Kidney (tissue), 14 donors: Measurements from ENCODE around the gene LRRC30. TPM values are rescaled to one million over a fixed set of nuclear protein-coding genes. Genes with fewer than 3 reads are reported as not detected.

Source experiments
- DNase-seq, 5 donors: peaks; one replicate each; pipeline ENCODE4 v3.0.0-alpha.2; 2013 to 2020
- FAIRE-seq: peaks from 2 replicates; lab custom pipeline; 2012; peaks lifted over from hg19 to GRCh38; lab: Jason Lieb, UNC
- H3K27ac ChIP-seq, 2 donors: one replicate each; pipeline ENCODE4 v1.7.0; 2013; ENCODE audit warnings: low read depth in 2 of 2, low read length in 2 of 2, inconsistent platforms in 1 of 2
- H3K27me3 ChIP-seq: one replicate; pipeline ENCODE4 v1.7.1; 2013; ENCODE audit warnings: low read length, inconsistent platforms; ENCODE audit not compliant: control insufficient read depth, insufficient read depth
- H3K36me3 ChIP-seq, 3 donors: one replicate each; pipeline versions ENCODE4 v1.7.0 to v1.7.1; 2013; ENCODE audit warnings: low read length in 3 of 3, control low read depth in 1 of 3, inconsistent platforms in 1 of 3; ENCODE audit not compliant: insufficient read depth in 3 of 3, control insufficient read depth in 2 of 3
- H3K4me1 ChIP-seq, 3 donors: one replicate each; pipeline versions ENCODE4 v1.7.0 to v1.7.1; 2013; ENCODE audit warnings: low read length in 3 of 3, inconsistent platforms in 1 of 3, low read depth in 1 of 3; ENCODE audit not compliant: control insufficient read depth in 2 of 3, insufficient read depth in 2 of 3
- H3K4me3 ChIP-seq, 3 donors: one replicate each; pipeline versions ENCODE4 v1.7.0 to v1.8.1; 2013; ENCODE audit warnings: low read length in 3 of 3, control low read depth in 1 of 3, inconsistent platforms in 1 of 3
- H3K9ac ChIP-seq, 3 donors: one replicate each; pipeline versions ENCODE4 v1.7.0 to v1.7.1; 2013; ENCODE audit warnings: low read length in 3 of 3, control low read depth in 1 of 3, inconsistent platforms in 1 of 3
- H3K9me3 ChIP-seq, 3 donors: one replicate each; pipeline versions ENCODE4 v1.7.0 to v1.7.1; 2013; ENCODE audit warnings: low read length in 3 of 3, control low read depth in 1 of 3, inconsistent platforms in 1 of 3; ENCODE audit not compliant: control insufficient read depth in 2 of 3, insufficient read depth in 1 of 3
- intact Hi-C: fragments of 100-400 bp; cut with DNase I; formaldehyde crosslinking; loops from one replicate; pipeline ENCODE4 v1.11.1; 2022
- polyA plus RNA-seq: library from polyadenylated mRNA; stranded (reverse); fragments of 350-450 nt; fragmentation: Illumina TruSeq; extraction: RNeasy Lipid Tissue Mini Kit (QIAGEN cat#74804); gene quantifications from one replicate; pipeline ENCODE4 v1.2.3, GENCODE V29; 2014; ENCODE audit warnings: low read depth, low replicate concordance; ENCODE audit not compliant: insufficient read depth
- total RNA-seq: library from RNA; stranded (reverse); fragmentation: NEBNext Ultra II Directional; extraction: Animal tissue kit (Norgen Biotek cat#: 25700); gene quantifications from one replicate; pipeline ENCODE4 v1.2.1, GENCODE V29; 2021
- TF ChIP-seq, protein P1 (sequence below): IDR thresholded peaks from 3 replicates; pipeline ENCODE4 v1.5.1; 2012; ENCODE audit warnings: mild to moderate bottlenecking, moderate library complexity, borderline replicate concordance; ENCODE audit not compliant: insufficient read depth; ENCODE audit errors: extremely low read depth
- donor health status: control.
- donor health status: control.
- donor health status: control.
- donor health status: control.
- donor health status: control.
- donor health status: DM: yes; HTN: yes; CAD: no.
- donor health status: Normal renal cell carcinoma (clear cell type).

The LRRC30 gene
- total and polyA plus RNA-seq, 2 donors from 2014 or later, result not detected

DNA sequence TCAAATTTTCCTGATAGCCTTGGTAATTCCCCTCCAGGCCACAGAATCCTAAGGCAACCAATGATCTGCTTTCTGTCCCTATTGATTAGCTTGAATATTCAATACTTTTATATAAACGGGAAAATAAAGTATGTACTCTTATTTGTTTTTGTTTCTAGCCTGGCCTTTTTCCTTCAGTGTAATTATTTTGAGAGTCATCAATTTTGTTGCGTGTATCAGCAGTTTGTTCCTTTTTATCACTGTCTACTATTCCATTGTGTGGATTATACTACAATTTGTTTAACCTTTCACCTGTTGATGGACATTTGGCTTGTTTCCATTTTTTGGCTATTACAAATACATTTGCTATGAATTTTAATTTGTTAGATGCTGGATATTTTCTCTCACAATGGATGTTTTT lies 39.2 kb upstream of the LRRC30 start:
- Histone ChIP-seq H3K9ac (no peak overlapping the region), H3K27me3 (no peaks in the 10 kb centered on the region), H3K27ac (no peak overlapping the region), H3K36me3 (no peaks in the 10 kb centered on the region), H3K4me1 (no peaks in the 10 kb centered on the region), H3K9me3 (no peaks in the 10 kb centered on the region), H3K4me3 (no peak overlapping the region)
- intact Hi-C loops, result no loop called here
- DNase-seq (no peak), FAIRE-seq (no peak)
- TF ChIP-seq, protein P1, sequence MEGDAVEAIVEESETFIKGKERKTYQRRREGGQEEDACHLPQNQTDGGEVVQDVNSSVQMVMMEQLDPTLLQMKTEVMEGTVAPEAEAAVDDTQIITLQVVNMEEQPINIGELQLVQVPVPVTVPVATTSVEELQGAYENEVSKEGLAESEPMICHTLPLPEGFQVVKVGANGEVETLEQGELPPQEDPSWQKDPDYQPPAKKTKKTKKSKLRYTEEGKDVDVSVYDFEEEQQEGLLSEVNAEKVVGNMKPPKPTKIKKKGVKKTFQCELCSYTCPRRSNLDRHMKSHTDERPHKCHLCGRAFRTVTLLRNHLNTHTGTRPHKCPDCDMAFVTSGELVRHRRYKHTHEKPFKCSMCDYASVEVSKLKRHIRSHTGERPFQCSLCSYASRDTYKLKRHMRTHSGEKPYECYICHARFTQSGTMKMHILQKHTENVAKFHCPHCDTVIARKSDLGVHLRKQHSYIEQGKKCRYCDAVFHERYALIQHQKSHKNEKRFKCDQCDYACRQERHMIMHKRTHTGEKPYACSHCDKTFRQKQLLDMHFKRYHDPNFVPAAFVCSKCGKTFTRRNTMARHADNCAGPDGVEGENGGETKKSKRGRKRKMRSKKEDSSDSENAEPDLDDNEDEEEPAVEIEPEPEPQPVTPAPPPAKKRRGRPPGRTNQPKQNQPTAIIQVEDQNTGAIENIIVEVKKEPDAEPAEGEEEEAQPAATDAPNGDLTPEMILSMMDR, result no peak

DNA sequence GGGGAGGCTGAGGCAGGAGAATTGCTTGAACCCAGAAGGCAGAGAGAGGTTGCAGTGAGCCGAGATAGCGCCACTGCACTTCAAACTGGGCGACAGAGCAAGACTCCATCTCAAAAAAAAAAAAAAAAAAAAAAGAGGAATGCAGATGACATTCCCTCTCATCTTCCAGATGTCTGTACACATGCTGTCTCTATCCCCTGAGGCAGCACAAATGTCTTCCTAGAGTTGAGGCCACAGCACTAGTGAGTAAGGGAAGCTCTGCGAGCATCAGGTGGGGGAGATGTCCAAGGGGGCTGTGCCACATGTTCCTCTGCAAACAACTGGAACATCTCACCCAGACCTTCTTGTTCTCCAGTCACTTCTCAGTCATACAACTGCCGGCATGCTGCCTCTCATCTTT lies 35.6 kb upstream of the LRRC30 start:
- H3K9me3 ChIP-seq, result no peaks in the 10 kb centered on the region
- DNase-seq (no peak), FAIRE-seq (no peak)
- H3K9ac ChIP-seq, result no peak overlapping the region
- no peaks in the 10 kb centered on the region for H3K27me3 ChIP-seq
- no peak overlapping the region for H3K4me3 ChIP-seq
- no peaks in the 10 kb centered on the region for H3K4me1 ChIP-seq
- TF ChIP-seq, protein P1, result no peak
- no peak overlapping the region for H3K27ac ChIP-seq
- intact Hi-C loops, result no loop called here
- no peaks in the 10 kb centered on the region for H3K36me3 ChIP-seq

DNA sequence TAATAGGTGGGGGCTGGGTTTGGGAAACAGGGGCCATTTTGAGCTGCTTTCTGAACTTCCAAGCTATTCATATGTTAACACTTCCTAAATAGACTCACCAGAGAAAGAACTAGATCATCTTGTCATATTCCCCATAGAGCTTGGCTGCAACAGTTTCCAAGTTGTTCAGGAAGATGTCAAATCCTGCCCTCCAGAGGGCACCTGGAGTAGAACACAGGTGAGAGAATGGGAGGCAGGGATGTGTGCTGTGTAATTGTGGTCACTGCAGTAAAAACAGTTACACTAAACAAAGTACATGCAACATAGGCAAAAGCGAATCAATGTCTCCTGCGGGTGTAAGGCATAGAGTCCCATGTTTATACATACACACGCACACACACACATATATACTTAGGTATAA lies 34.5 kb upstream of the LRRC30 start:
- no peaks in the 10 kb centered on the region for H3K9me3 ChIP-seq
- TF ChIP-seq, protein P1, result no peak
- no peaks in the 10 kb centered on the region for H3K4me1 ChIP-seq
- intact Hi-C loops, result no loop called here
- DNase-seq (no peak), FAIRE-seq (no peak)
- H3K27me3 ChIP-seq, result no peaks in the 10 kb centered on the region
- H3K4me3 ChIP-seq, result no peak overlapping the region
- no peak overlapping the region for H3K27ac ChIP-seq
- H3K36me3 ChIP-seq, result no peaks in the 10 kb centered on the region
- no peak overlapping the region for H3K9ac ChIP-seq

DNA sequence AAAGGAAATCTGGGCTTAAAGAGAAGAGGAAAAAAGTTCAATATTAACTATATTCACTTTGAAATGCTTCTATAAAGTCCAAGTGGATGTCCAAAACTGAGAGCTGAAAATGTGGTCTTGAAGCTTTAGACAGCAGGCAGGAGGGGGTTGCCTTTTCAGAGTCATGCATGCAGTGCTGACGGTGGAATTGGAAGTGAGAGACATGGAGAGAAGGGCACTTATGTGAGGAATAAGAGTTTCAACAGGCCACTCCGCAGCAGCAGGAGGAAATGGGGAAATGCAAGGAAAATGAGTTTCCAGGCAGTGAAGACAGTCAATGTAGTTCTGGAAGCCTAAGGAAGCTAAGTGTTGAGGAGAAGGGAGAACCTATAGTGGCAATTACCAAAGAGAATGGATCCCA lies 33.0 kb upstream of the LRRC30 start:
- DNase-seq, result no peak

More for the DNA sequence above, 33.0 kb upstream of the LRRC30 start:
- intact Hi-C loops, result no loop called here
- Histone ChIP-seq H3K4me3 (no peak overlapping the region), H3K27me3 (no peaks in the 10 kb centered on the region), H3K27ac (no peak overlapping the region), H3K9ac (no peak overlapping the region), H3K4me1 (no peaks in the 10 kb centered on the region), H3K9me3 (no peaks in the 10 kb centered on the region), H3K36me3 (no peaks in the 10 kb centered on the region)
- no peak for FAIRE-seq
- TF ChIP-seq, protein P1, result no peak
